HG03095 (cell line): Measurements from ENCODE around the gene COL2A1.

Source experiments
- ATAC-seq: cut with Tn5 transposase; IDR thresholded peaks from one replicate; pipeline ENCODE4 v1.9.1; 2021; ENCODE audit warnings: moderate library complexity; ENCODE audit not compliant: unreplicated experiment

Gene COL2A1

GRCh38 chr12:48004053-48004941, at the start of gene COL2A1:
Gene COL2A1 (minus strand): TSS chr12:48004476. CDS start chr12:48004321, 155 bp downstream.
- ATAC-seq: no peak

- ATAC-seq: no peak
These were observed 49.6 kb upstream of the COL2A1 start for GRCh38 chr12:48053883-48054282.

GRCh38 chr12:48053122-48053521, 48.8 kb upstream of the COL2A1 start:
- no peak for ATAC-seq

GRCh38 chr12:48051681-48052080, 47.4 kb upstream of the COL2A1 start:
- ATAC-seq: no peak

GRCh38 chr12:48050174-48050573, 45.9 kb upstream of the COL2A1 start:
- no peak for ATAC-seq

- no peak for ATAC-seq
These were observed 41.8 kb upstream of the COL2A1 start for GRCh38 chr12:48045965-48046518.

GRCh38 chr12:48045061-48045846, 41.0 kb upstream of the COL2A1 start:
- no peak for ATAC-seq

GRCh38 chr12:48044396-48044795, 40.1 kb upstream of the COL2A1 start:
- no peak for ATAC-seq

GRCh38 chr12:48043771-48044170, 39.5 kb upstream of the COL2A1 start:
- no peak for ATAC-seq

- no peak for ATAC-seq
These were observed 37.5 kb upstream of the COL2A1 start for GRCh38 chr12:48041591-48042423.

GRCh38 chr12:48040354-48040753, 36.1 kb upstream of the COL2A1 start:
- ATAC-seq: no peak

GRCh38 chr12:48039151-48039550, 34.9 kb upstream of the COL2A1 start:
- ATAC-seq: no peak

- no peak for ATAC-seq
These were observed 33.8 kb upstream of the COL2A1 start for GRCh38 chr12:48038085-48038484.

- ATAC-seq: no peak
These were observed 33.1 kb upstream of the COL2A1 start for GRCh38 chr12:48037267-48037915.

- ATAC-seq: no peak
These were observed 32.5 kb upstream of the COL2A1 start for GRCh38 chr12:48036818-48037217.

- ATAC-seq: no peak
These were observed 30.8 kb upstream of the COL2A1 start for GRCh38 chr12:48034835-48035805.

- no peak for ATAC-seq
These were observed 29.2 kb upstream of the COL2A1 start for GRCh38 chr12:48033451-48033850.

GRCh38 chr12:48032597-48032996, 28.3 kb upstream of the COL2A1 start:
- ATAC-seq: no peak
